Kidney (tissue), 14 donors: ENCODE results near the gene ZBED4. TPM values are rescaled to one million over a fixed set of nuclear protein-coding genes. Genes with fewer than 3 reads are reported as not detected.

Experiments used
- DNase-seq, 5 donors: peaks; one replicate each; pipeline ENCODE4 v3.0.0-alpha.2; 2013 to 2020
- FAIRE-seq: peaks from 2 replicates; lab custom pipeline; 2012; peaks lifted over from hg19 to GRCh38; lab: Jason Lieb, UNC
- H3K27ac ChIP-seq, 2 donors: one replicate each; pipeline ENCODE4 v1.7.0; 2013; ENCODE audit warnings: low read depth in 2 of 2, low read length in 2 of 2, inconsistent platforms in 1 of 2
- H3K27me3 ChIP-seq: one replicate; pipeline ENCODE4 v1.7.1; 2013; ENCODE audit warnings: low read length, inconsistent platforms; ENCODE audit not compliant: control insufficient read depth, insufficient read depth
- H3K36me3 ChIP-seq, 3 donors: one replicate each; pipeline versions ENCODE4 v1.7.0 to v1.7.1; 2013; ENCODE audit warnings: low read length in 3 of 3, control low read depth in 1 of 3, inconsistent platforms in 1 of 3; ENCODE audit not compliant: insufficient read depth in 3 of 3, control insufficient read depth in 2 of 3
- H3K4me1 ChIP-seq, 3 donors: one replicate each; pipeline versions ENCODE4 v1.7.0 to v1.7.1; 2013; ENCODE audit warnings: low read length in 3 of 3, inconsistent platforms in 1 of 3, low read depth in 1 of 3; ENCODE audit not compliant: control insufficient read depth in 2 of 3, insufficient read depth in 2 of 3
- H3K4me3 ChIP-seq, 3 donors: one replicate each; pipeline versions ENCODE4 v1.7.0 to v1.8.1; 2013; ENCODE audit warnings: low read length in 3 of 3, control low read depth in 1 of 3, inconsistent platforms in 1 of 3
- H3K9ac ChIP-seq, 3 donors: one replicate each; pipeline versions ENCODE4 v1.7.0 to v1.7.1; 2013; ENCODE audit warnings: low read length in 3 of 3, control low read depth in 1 of 3, inconsistent platforms in 1 of 3
- H3K9me3 ChIP-seq, 3 donors: one replicate each; pipeline versions ENCODE4 v1.7.0 to v1.7.1; 2013; ENCODE audit warnings: low read length in 3 of 3, control low read depth in 1 of 3, inconsistent platforms in 1 of 3; ENCODE audit not compliant: control insufficient read depth in 2 of 3, insufficient read depth in 1 of 3
- intact Hi-C: fragments of 100-400 bp; cut with DNase I; formaldehyde crosslinking; loops from one replicate; pipeline ENCODE4 v1.11.1; 2022
- polyA plus RNA-seq: library from polyadenylated mRNA; stranded (reverse); fragments of 350-450 nt; fragmentation: Illumina TruSeq; extraction: RNeasy Lipid Tissue Mini Kit (QIAGEN cat#74804); gene quantifications from one replicate; pipeline ENCODE4 v1.2.3, GENCODE V29; 2014; ENCODE audit warnings: low read depth, low replicate concordance; ENCODE audit not compliant: insufficient read depth
- total RNA-seq: library from RNA; stranded (reverse); fragmentation: NEBNext Ultra II Directional; extraction: Animal tissue kit (Norgen Biotek cat#: 25700); gene quantifications from one replicate; pipeline ENCODE4 v1.2.1, GENCODE V29; 2021
- TF ChIP-seq, protein P1 (sequence below): IDR thresholded peaks from 3 replicates; pipeline ENCODE4 v1.5.1; 2012; ENCODE audit warnings: mild to moderate bottlenecking, moderate library complexity, borderline replicate concordance; ENCODE audit not compliant: insufficient read depth; ENCODE audit errors: extremely low read depth
- donor health status: control.
- donor health status: control.
- donor health status: control.
- donor health status: control.
- donor health status: control.
- donor health status: DM: yes; HTN: yes; CAD: no.
- donor health status: Normal renal cell carcinoma (clear cell type).

The ZBED4 gene
- total and polyA plus RNA-seq, 2 donors from 2014 or later, result 2.1 to 12.9 TPM

DNA sequence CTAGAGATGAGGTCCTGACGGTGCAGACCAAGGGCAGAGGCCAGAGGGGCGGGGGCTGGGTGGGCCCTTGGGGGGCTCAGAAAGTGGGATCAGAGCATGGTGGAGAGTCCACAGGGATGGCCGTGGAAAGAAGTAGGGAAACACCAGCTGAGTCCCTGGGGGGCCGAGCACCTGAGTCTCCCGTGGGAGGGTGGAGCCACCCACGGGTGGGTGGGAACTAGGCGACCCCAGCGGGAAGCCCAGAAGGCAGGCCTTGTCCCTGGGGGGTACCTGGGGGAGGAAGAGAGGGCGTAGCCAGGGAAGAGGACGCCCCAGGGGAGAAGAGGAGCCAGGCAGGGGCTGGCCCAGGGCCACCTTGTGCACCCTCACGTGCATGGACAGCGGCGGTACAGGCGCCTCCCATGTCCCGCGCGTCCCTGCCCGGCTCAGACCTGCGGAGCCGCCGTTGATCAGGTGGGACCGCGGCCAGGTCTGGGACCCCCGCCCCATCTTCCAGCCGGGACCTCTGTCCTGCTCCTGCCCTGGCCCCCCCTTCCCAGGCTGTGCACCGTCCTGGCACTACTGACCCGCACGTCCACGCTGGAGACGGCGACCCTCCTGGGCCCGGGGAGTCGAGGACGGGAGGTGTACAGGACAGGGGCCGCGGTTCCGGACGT, 75.0 kb downstream of the ZBED4 start:
- TF ChIP-seq, protein P1, sequence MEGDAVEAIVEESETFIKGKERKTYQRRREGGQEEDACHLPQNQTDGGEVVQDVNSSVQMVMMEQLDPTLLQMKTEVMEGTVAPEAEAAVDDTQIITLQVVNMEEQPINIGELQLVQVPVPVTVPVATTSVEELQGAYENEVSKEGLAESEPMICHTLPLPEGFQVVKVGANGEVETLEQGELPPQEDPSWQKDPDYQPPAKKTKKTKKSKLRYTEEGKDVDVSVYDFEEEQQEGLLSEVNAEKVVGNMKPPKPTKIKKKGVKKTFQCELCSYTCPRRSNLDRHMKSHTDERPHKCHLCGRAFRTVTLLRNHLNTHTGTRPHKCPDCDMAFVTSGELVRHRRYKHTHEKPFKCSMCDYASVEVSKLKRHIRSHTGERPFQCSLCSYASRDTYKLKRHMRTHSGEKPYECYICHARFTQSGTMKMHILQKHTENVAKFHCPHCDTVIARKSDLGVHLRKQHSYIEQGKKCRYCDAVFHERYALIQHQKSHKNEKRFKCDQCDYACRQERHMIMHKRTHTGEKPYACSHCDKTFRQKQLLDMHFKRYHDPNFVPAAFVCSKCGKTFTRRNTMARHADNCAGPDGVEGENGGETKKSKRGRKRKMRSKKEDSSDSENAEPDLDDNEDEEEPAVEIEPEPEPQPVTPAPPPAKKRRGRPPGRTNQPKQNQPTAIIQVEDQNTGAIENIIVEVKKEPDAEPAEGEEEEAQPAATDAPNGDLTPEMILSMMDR, result no peak
- no peak overlapping the region for H3K4me3 ChIP-seq
- H3K9me3 ChIP-seq, result no peaks in the 10 kb centered on the region
- H3K9ac ChIP-seq, result no peak overlapping the region
- no peak overlapping the region for H3K27ac ChIP-seq
- FAIRE-seq (no peak), DNase-seq (peak in 1 of 5 donors; percentile 67)
- peaks cover 0 to 22% (median 0%) of the 10 kb centered on the region in 3 donors for H3K4me1 ChIP-seq
- intact Hi-C loops, result loop anchor here (5.0 kb wide), 1 partner anchor 104 kb away; no protein-coding TSS in a partner anchor
- no peaks in the 10 kb centered on the region for H3K27me3 ChIP-seq
- H3K36me3 ChIP-seq, result no peaks in the 10 kb centered on the region

DNA sequence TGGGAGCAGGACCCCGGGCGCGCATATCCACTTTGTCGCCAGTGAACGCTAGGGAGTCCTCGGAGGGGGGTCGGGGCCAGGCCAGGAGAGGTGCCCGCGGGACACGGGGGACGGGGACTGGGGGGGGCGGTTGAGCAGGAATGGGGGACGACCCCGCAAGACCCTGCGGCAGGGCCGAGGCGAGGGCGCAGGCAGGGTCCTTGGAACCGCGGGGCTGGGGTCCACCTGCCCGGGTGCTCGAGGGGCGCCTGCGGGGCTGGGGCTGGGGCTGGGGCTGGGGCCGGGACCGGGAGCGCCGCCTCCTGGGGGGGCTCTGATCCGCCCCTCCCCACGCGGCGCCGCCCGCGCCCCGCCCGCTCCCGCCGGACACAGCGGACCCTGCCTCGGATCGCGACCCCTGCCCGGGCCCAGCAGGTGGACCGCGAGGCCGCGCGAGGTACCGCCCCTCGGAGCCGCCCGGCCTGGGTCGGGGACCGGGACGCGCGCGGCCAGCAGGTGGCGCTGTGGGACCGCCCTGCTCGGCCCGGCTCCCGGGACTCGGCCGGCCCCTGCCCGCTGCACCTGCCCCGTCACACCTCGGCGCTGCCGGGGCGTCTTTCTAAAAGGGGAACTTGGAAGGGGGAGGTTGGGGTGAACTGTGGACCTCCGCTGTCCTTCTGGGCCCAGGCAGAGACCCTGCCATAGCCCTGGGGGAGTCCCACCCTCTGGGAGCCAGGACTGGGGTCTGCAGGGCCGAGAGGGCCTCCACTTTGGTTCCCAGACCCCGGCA, 75.8 kb downstream of the ZBED4 start:
- H3K27me3 ChIP-seq, result no peaks in the 10 kb centered on the region
- no peaks in the 10 kb centered on the region for H3K36me3 ChIP-seq
- no peak overlapping the region for H3K27ac ChIP-seq
- no peak overlapping the region for H3K4me3 ChIP-seq
- no peaks in the 10 kb centered on the region for H3K9me3 ChIP-seq
- TF ChIP-seq, protein P1, result peak; percentile 85
- peak in 3 of 5 donors; percentile 53 to 83 (median 69) for DNase-seq
- intact Hi-C loops, result loop anchor here (5.0 kb wide), 1 partner anchor 103 kb away; no protein-coding TSS in a partner anchor
- peaks cover 0 to 22% (median 0%) of the 10 kb centered on the region in 3 donors for H3K4me1 ChIP-seq
- H3K9ac ChIP-seq, result peak overlapping the region in 1 of 3 donors; percentile 26
- no peak for FAIRE-seq

DNA sequence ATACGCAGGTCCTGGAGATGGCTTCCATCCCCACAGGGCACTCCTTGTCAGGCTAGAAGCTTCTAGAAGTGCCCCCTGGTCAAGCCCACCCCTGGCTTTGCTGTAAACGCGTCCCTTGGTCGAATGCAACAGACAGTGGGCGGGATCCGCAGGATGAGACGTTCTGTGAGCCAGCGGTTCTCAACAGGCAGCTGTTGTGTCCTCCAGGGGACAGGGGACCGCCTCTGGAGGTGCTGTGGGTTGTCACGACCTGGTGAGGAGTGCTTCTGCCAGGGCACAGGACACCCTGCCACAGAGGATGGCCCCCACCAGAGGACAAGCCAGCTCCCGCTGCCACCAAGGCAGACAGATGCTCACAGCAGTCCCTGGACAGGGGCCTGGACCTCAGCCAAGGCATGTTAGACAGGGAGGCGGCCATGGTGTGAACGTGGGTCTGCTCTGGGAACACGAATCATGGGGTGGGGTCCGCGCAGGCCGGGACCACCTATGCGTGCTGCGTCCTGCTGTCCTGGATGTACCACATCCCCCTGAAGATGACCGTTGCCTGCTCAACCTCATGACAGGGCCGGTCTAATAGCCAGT, 76.4 kb downstream of the ZBED4 start:
- H3K9me3 ChIP-seq, result no peaks in the 10 kb centered on the region
- no peak for FAIRE-seq
- no peak for DNase-seq
- H3K4me3 ChIP-seq, result no peak overlapping the region
- H3K27me3 ChIP-seq, result no peaks in the 10 kb centered on the region
- peaks cover 0 to 25% (median 0%) of the 10 kb centered on the region in 3 donors for H3K4me1 ChIP-seq
- H3K9ac ChIP-seq, result peak overlapping the region in 1 of 3 donors; percentile 26
- intact Hi-C loops, result loop anchor here (5.0 kb wide), 1 partner anchor 102 kb away; no protein-coding TSS in a partner anchor
- TF ChIP-seq, protein P1, result no peak
- H3K36me3 ChIP-seq, result no peaks in the 10 kb centered on the region
- peak overlapping the region in 1 of 2 donors; percentile 32 for H3K27ac ChIP-seq
